K562 (cell line): ENCODE results near the gene WNT6. TPM values are rescaled to one million over a fixed set of nuclear protein-coding genes. Genes with fewer than 3 reads are reported as not detected.

Source experiments
- ARID4B ChIP-seq: sonication (generic); formaldehyde crosslinking; IDR thresholded peaks from 2 replicates; pipeline ENCODE4 v1.8.0; 2022; ENCODE audit warnings: mild to moderate bottlenecking, missing genetic modification reagents
- ELF1 ChIP-seq: fragments of 200-800 bp; sonication (Bioruptor generic); IDR thresholded peaks from 2 replicates; pipeline ENCODE4 v1.6.1; 2016; ENCODE audit warnings: missing genetic modification characterization, missing compliant biosample characterization
- GABPB1 ChIP-seq: sonication (generic); formaldehyde crosslinking; IDR thresholded peaks from 2 replicates; pipeline ENCODE4 v1.8.0; 2022; ENCODE audit warnings: mild to moderate bottlenecking, missing genetic modification reagents
- KLF10 ChIP-seq: fragments of 250-450 bp; sonication (Bioruptor Pico); IDR thresholded peaks from 2 replicates; pipeline ENCODE4 v1.6.1; 2021; ENCODE audit warnings: matching md5 sums
- L3MBTL2 ChIP-seq: fragments of 450-650 bp; IDR thresholded peaks from 2 replicates; pipeline ENCODE4 v1.6.1; 2016; ENCODE audit warnings: mild to moderate bottlenecking, moderate library complexity
- PCBP2 ChIP-seq: fragments of 200-400 bp; formaldehyde crosslinking; IDR thresholded peaks from 2 replicates; pipeline ENCODE4 v1.6.1; 2018; ENCODE audit warnings: low read length, low read depth, mild to moderate bottlenecking, moderate library complexity; ENCODE audit not compliant: poor library complexity, severe bottlenecking
- SMARCC2 ChIP-seq: fragments of 450-650 bp; IDR thresholded peaks from 2 replicates; pipeline ENCODE4 v1.6.1; 2017; ENCODE audit warnings: antibody characterized with exemption, moderate library complexity, mild to moderate bottlenecking, low read depth
- SNAPC5 ChIP-seq: fragments of 250-450 bp; sonication (Bioruptor Pico); IDR thresholded peaks from 2 replicates; pipeline ENCODE4 v1.8.0; 2021; ENCODE audit warnings: moderate library complexity, mild to moderate bottlenecking, inconsistent platforms
- THRB ChIP-seq: fragments of 450-650 bp; formaldehyde crosslinking; conservative IDR thresholded peaks from 2 replicates; pipeline ENCODE4 v1.4.0; 2022; ENCODE audit warnings: mild to moderate bottlenecking, missing genetic modification characterization
- ZNF318 ChIP-seq, 2 experiments: fragments of 450-650 bp; IDR thresholded peaks; 2 replicates each; pipeline ENCODE4 v1.6.1; 2016; ENCODE audit warnings: mild to moderate bottlenecking in 2 of 2, borderline replicate concordance in 1 of 2, low read depth in 1 of 2, moderate library complexity in 1 of 2
- ZNF668 ChIP-seq: fragments of 250-450 bp; sonication (Bioruptor Pico); IDR thresholded peaks from 2 replicates; pipeline ENCODE4 v1.8.0; 2022; ENCODE audit warnings: mild to moderate bottlenecking, inconsistent platforms
- ZNF79 ChIP-seq: fragments of 250-450 bp; sonication (Bioruptor Pico); IDR thresholded peaks from 2 replicates; pipeline ENCODE4 v1.4.0; 2020; ENCODE audit warnings: low read depth, mild to moderate bottlenecking, moderate library complexity
- polyA plus RNA-seq, 8 experiments: library from polyadenylated mRNA; depleted of rRNA in 4 of 8; stranded (reverse) in 5 of 8; unstranded in 3 of 8; fragments of >200 nt; fragmentation: Nextera tagmentation in 2 of 8; fragmentation: Illumina TruSeq in 1 of 8; extraction: Ambion mirVana in 2 of 8; extraction: Trizol in 1 of 8; gene quantifications; 2 replicates each; pipeline versions ENCODE4 v1.2.1 to v1.2.3, GENCODE V29; 2011 to 2014; ENCODE audit warnings: inconsistent platforms in 1 of 8, missing spikeins in 1 of 8
- total RNA-seq, 7 experiments: library from RNA; depleted of rRNA in 6 of 7; stranded (reverse); fragments of >200 nt in 6 of 7; fragmentation: Illumina TruSeq in 2 of 7; extraction: Trizol in 2 of 7; gene quantifications; 2 replicates each; pipeline versions ENCODE4 v1.2.1 to v1.2.3, GENCODE V29; 2011 to 2021; ENCODE audit warnings: low replicate concordance in 1 of 7

Gene WNT6
- total and polyA plus RNA-seq, 9 of the 15 experiments (the other 6 are each of a cell fraction or from before 2014, with no cell fraction given), result not detected

GRCh38 chr2:218908721-218909619 is 49.4 kb downstream of the WNT6 start (continued):
- TF ChIP-seq ZNF318 (IDR thresholded peaks at IDR 0.05; ENCODE audit: borderline replicate concordance in 1 of 2, low read depth in 1 of 2), result no peak
- TF ChIP-seq KLF10 (CRISPR knock-in tag), result no peak
- TF ChIP-seq ZNF79 (CRISPR knock-in tag), result no peak
- 0 out of 2 replicates have a peak, but pooled peaks have one; percentile 46 for TF ChIP-seq ARID4B (CRISPR knock-in tag)
- no peak for TF ChIP-seq THRB (CRISPR knock-in tag)
- TF ChIP-seq ZNF668, result no peak
- peak; percentile 74; the same call in 1 of the 2 replicates for TF ChIP-seq L3MBTL2
- TF ChIP-seq PCBP2, result no peak
- TF ChIP-seq SMARCC2, result no peak
- peak; percentile 76 for TF ChIP-seq ELF1 (tag)
- peak; percentile 91 for TF ChIP-seq GABPB1 (CRISPR knock-in tag)
- TF ChIP-seq SNAPC5 (CRISPR knock-in tag), result no peak
